OCI-LY1 (cell line): ENCODE measurements around the gene CNTNAP4.

Source experiments
- H2AFZ ChIP-seq: fragments of 200-600 bp; sonication (generic), shearing (Covaris generic); 2 replicates; pipeline ENCODE4 v1.6.0; 2014; ENCODE audit warnings: antibody characterized with exemption, mild to moderate bottlenecking, low read length
- H3F3A ChIP-seq: fragments of 200-600 bp; sonication (generic), shearing (Covaris generic); 2 replicates; pipeline ENCODE4 v1.6.0; 2014; ENCODE audit warnings: mild to moderate bottlenecking, antibody characterized with exemption, low read length, moderate library complexity; ENCODE audit not compliant: insufficient read depth
- H3K27ac ChIP-seq: fragments of 200-600 bp; sonication (generic); 2 replicates; pipeline ENCODE4 v1.5.1; 2014; ENCODE audit warnings: low read length, mixed run types, mild to moderate bottlenecking, low read depth; ENCODE audit not compliant: poor library complexity, severe bottlenecking
- H3K27me3 ChIP-seq: fragments of 200-600 bp; sonication (generic); 2 replicates; pipeline ENCODE4 v1.6.0; 2014; ENCODE audit warnings: antibody characterized with exemption, mild to moderate bottlenecking, low read length, moderate library complexity; ENCODE audit not compliant: insufficient read depth
- H3K36me3 ChIP-seq: fragments of 200-600 bp; sonication (generic); 2 replicates; pipeline ENCODE4 v1.6.1; 2014; ENCODE audit warnings: mild to moderate bottlenecking, antibody characterized with exemption, low read length, moderate library complexity, mixed read lengths; ENCODE audit not compliant: insufficient read depth
- H3K4me1 ChIP-seq: fragments of 200-600 bp; sonication (generic); 2 replicates; pipeline ENCODE4 v1.5.1; 2014; ENCODE audit warnings: mild to moderate bottlenecking, low read length, moderate library complexity; ENCODE audit not compliant: insufficient read depth, severe bottlenecking
- H3K4me2 ChIP-seq: fragments of 200-600 bp; sonication (generic), shearing (Covaris generic); 2 replicates; pipeline ENCODE4 v1.6.1; 2014; ENCODE audit warnings: low read length
- H3K4me3 ChIP-seq: fragments of 200-600 bp; sonication (generic); 2 replicates; pipeline ENCODE4 v1.5.1; 2014; ENCODE audit warnings: low read length, low read depth, mild to moderate bottlenecking, mixed read lengths; ENCODE audit not compliant: poor library complexity, severe bottlenecking
- H3K79me2 ChIP-seq: fragments of 200-600 bp; shearing (Covaris generic); 2 replicates; pipeline ENCODE4 v1.6.1; 2016; ENCODE audit warnings: mixed run types, low read length, mixed read lengths; ENCODE audit not compliant: insufficient read depth
- H3K9ac ChIP-seq: fragments of 200-600 bp; sonication (generic), shearing (Covaris generic); 2 replicates; pipeline ENCODE4 v1.6.1; 2014; ENCODE audit warnings: mild to moderate bottlenecking, low read length, mixed read lengths
- H3K9me2 ChIP-seq: fragments of 200-600 bp; sonication (generic), shearing (Covaris generic); 2 replicates; pipeline ENCODE4 v1.6.1; 2014; ENCODE audit warnings: low read depth, mild to moderate bottlenecking, low read length, mixed read lengths
- H3K9me3 ChIP-seq: fragments of 200-600 bp; shearing (Covaris generic); 2 replicates; pipeline ENCODE4 v1.6.1; 2014; ENCODE audit warnings: low read length, mixed read lengths
- H4K20me1 ChIP-seq: fragments of 200-600 bp; sonication (generic), shearing (Covaris generic); 2 replicates; pipeline ENCODE4 v1.6.0; 2016; ENCODE audit warnings: mild to moderate bottlenecking, low read length; ENCODE audit not compliant: insufficient read depth
- CTCF ChIP-seq: fragments of 200-600 bp; sonication (generic), shearing (Covaris generic); IDR thresholded peaks from 2 replicates; pipeline ENCODE4 v1.5.1; 2017; ENCODE audit warnings: mild to moderate bottlenecking, antibody characterized with exemption, low read length, moderate library complexity, mixed read lengths
- EZH2 ChIP-seq: fragments of 200-600 bp; sonication (generic), shearing (Covaris generic); IDR thresholded peaks from 2 replicates; pipeline ENCODE4 v1.8.0; 2017; ENCODE audit warnings: borderline replicate concordance, mixed run types, mild to moderate bottlenecking, antibody characterized with exemption, low read length, moderate library complexity, mixed read lengths

Gene CNTNAP4

DNA sequence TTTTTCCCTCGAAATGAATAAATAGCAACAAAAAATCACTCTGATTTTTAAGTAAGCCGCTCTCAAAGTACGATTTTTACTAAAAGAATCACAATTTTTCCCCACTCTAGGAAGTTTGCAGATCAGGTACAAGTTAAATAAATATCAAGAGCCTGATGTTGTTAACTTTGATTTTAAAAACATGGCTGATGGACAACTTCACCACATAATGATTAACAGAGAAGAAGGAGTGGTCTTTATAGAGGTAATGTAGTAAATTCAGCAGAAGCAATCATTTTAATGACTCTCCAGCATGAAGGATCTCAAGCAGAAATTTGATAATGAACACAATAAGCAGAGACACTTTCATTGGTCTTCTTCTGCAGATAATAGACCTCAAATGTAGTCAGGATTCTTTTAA lies 262.4 kb downstream of the CNTNAP4 start:
- Histone ChIP-seq H3K27me3 (no peaks in the 10 kb centered on the region), H3K27ac (no peak overlapping the region), H3K9ac (no peak overlapping the region), H3K9me2 (no peaks in the 10 kb centered on the region), H3K79me2 (no peaks in the 10 kb centered on the region), H3K36me3 (no peaks in the 10 kb centered on the region), H3K4me1 (no peaks in the 10 kb centered on the region), H3K4me2 (no peak overlapping the region), H3F3A (no peaks in the 10 kb centered on the region), H4K20me1 (no peaks in the 10 kb centered on the region; the same call in 1 of the 2 replicates), H3K4me3 (no peak overlapping the region), H2AFZ (no peak overlapping the region), H3K9me3 (no peaks in the 10 kb centered on the region)
- TF ChIP-seq EZH2: no peak
- TF ChIP-seq CTCF: no peak

DNA sequence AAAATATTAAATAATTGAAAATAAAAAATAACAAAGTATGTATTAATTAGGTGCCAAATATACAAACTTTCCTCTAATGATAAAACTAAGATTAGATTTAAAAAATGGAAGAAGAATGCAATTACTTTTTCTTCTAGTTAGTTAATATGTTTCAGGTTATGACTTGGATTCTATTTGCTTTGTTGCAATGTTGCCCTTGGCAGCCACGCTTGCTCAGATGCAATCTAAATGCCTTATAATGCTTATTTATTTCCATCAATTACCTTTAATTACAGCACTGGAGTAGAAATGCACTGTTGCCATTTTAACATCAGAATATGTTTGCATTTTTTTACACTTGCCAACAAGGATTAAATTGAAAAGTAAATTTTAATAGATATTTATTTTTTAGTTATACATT lies 263.9 kb downstream of the CNTNAP4 start:
- Histone ChIP-seq H4K20me1 (no peaks in the 10 kb centered on the region; the same call in 1 of the 2 replicates), H3K4me1 (no peaks in the 10 kb centered on the region), H3K36me3 (no peaks in the 10 kb centered on the region), H3K27ac (no peak overlapping the region), H3K9ac (no peak overlapping the region), H3K9me3 (no peaks in the 10 kb centered on the region), H3K9me2 (no peaks in the 10 kb centered on the region), H3K4me3 (no peak overlapping the region), H3F3A (no peaks in the 10 kb centered on the region), H3K79me2 (no peaks in the 10 kb centered on the region), H3K27me3 (no peaks in the 10 kb centered on the region), H2AFZ (no peak overlapping the region), H3K4me2 (no peak overlapping the region)
- TF ChIP-seq EZH2: no peak
- TF ChIP-seq CTCF: no peak

- H3K27ac ChIP-seq: no peak overlapping the region
- H3K79me2 ChIP-seq: no peaks in the 10 kb centered on the region
- H3K27me3 ChIP-seq: no peaks in the 10 kb centered on the region
- H3K4me1 ChIP-seq: no peaks in the 10 kb centered on the region
- H3K9ac ChIP-seq: no peak overlapping the region
- TF ChIP-seq EZH2 (no peak), CTCF (no peak)
- no peaks in the 10 kb centered on the region for H3F3A ChIP-seq
- no peaks in the 10 kb centered on the region for H3K36me3 ChIP-seq
- no peaks in the 10 kb centered on the region for H3K9me3 ChIP-seq
- H4K20me1 ChIP-seq: no peaks in the 10 kb centered on the region
- no peaks in the 10 kb centered on the region for H3K9me2 ChIP-seq
- H3K4me2 ChIP-seq: no peak overlapping the region
- no peak overlapping the region for H2AFZ ChIP-seq
- no peak overlapping the region for H3K4me3 ChIP-seq
These were observed 288.3 kb downstream of the CNTNAP4 start for GRCh38 chr16:76565542-76565941.
